Osteoblast (primary cell): ENCODE data around the gene TNFAIP8L2. TPM values are rescaled to one million over a fixed set of nuclear protein-coding genes. Genes with fewer than 3 reads are reported as not detected.
"Not testable (repeated sequence)": the region's sequence is repeated elsewhere in the genome, so short reads cannot be mapped to it uniquely, and the experiment has no call there.

Experiments used
- DNase-seq: peaks from one replicate; pipeline ENCODE4 v3.0.0; 2011; ENCODE audit warnings: low spot score, mixed read lengths; ENCODE audit not compliant: insufficient read length; ENCODE audit errors: missing footprints
- H2AFZ ChIP-seq: 2 replicates; pipeline ENCODE4 v1.6.0; 2011; ENCODE audit warnings: mild to moderate bottlenecking, low read length
- H3K27ac ChIP-seq: 2 replicates; pipeline ENCODE4 v1.5.1; 2011; ENCODE audit warnings: mild to moderate bottlenecking, low read depth, low read length, moderate library complexity
- H3K27me3 ChIP-seq: 2 replicates; pipeline ENCODE4 v1.6.0; 2012; ENCODE audit warnings: mild to moderate bottlenecking, control low read depth, inconsistent platforms, low read length, moderate library complexity; ENCODE audit not compliant: insufficient read depth
- H3K36me3 ChIP-seq: 2 replicates; pipeline ENCODE4 v1.5.1; 2011; ENCODE audit warnings: mild to moderate bottlenecking, low read length, control low read depth, moderate library complexity; ENCODE audit not compliant: insufficient read depth
- H3K4me1 ChIP-seq: 2 replicates; pipeline ENCODE4 v1.5.1; 2011; ENCODE audit warnings: mild to moderate bottlenecking, low read length, control low read depth, moderate library complexity; ENCODE audit not compliant: insufficient read depth
- H3K4me2 ChIP-seq: 2 replicates; pipeline ENCODE4 v1.6.0; 2011; ENCODE audit warnings: mild to moderate bottlenecking, low read length; ENCODE audit not compliant: insufficient read depth
- H3K4me3 ChIP-seq: fragments of 200-600 bp; sonication (generic); 3 replicates; pipeline ENCODE4 v1.5.1; 2012; ENCODE audit warnings: mild to moderate bottlenecking, low read length, inconsistent platforms; ENCODE audit not compliant: insufficient read depth
- H3K79me2 ChIP-seq: 2 replicates; pipeline ENCODE4 v1.6.0; 2012; ENCODE audit warnings: mild to moderate bottlenecking, low read length, control low read depth, inconsistent platforms; ENCODE audit not compliant: insufficient read depth
- H3K9me3 ChIP-seq: 2 replicates; pipeline ENCODE4 v1.5.1; 2011; ENCODE audit warnings: low read depth, low read length, control low read depth
- H4K20me1 ChIP-seq: 2 replicates; pipeline ENCODE4 v1.6.0; 2012; ENCODE audit warnings: mild to moderate bottlenecking, low read length, control low read depth; ENCODE audit not compliant: insufficient read depth
- total RNA-seq: library from RNA; depleted of rRNA; stranded (reverse); fragments of >200 nt; gene quantifications from 2 replicates; pipeline ENCODE4 v1.2.3, GENCODE V29; 2012
- TF ChIP-seq, protein P1 (sequence below): IDR thresholded peaks from 2 replicates; pipeline ENCODE4 v1.5.1; 2011; ENCODE audit warnings: mild to moderate bottlenecking, low read depth, low read length, moderate library complexity; ENCODE audit errors: extremely low read depth

Gene TNFAIP8L2
- total RNA-seq, 1 donor: not detected

DNA sequence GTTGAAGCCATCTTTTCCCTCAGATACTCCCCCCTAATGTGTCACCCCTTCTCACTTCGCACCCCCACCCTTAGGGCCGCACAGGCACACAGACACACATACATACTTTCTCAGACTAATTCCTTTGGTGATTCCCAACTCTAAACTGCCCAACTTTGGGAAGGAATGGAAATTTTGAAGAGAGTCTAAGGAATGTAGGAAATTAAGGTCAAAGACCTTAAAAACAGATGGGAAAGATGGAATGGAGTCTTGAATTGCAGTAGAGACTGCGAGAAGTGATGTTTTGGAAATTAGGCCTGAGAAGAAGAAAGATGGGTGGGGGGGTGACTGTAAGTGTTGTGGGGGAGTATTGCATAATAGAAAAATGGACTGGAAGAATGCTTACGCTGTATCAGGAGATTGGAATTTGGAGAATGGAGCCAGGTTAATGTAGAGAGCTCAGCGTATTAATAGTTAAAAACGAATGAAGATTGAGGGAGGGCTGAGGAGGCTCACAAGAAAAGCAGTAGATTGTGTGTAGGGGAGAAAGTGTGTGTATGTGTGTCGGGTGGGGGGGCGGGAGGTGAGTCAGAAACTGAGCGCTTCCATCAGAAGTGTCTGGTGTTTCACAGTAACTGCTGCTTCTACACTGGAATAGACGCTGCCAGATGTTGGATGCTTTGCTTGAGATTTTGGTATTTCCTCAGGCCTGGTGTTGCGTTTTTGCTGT lies 43.6 kb downstream of the TNFAIP8L2 start:
- DNase-seq: peak; percentile 91
- Histone ChIP-seq H3K79me2 (peaks cover 63% of the 10 kb centered on the region), H3K4me2 (peak overlapping the region; percentile 99), H3K9me3 (no peaks in the 10 kb centered on the region), H3K27ac (peak overlapping the region; percentile 96), H3K36me3 (peaks cover 20% of the 10 kb centered on the region), H3K4me1 (peaks cover 32% of the 10 kb centered on the region), H2AFZ (peak overlapping the region; percentile 29), H3K27me3 (no peaks in the 10 kb centered on the region), H3K4me3 (peak overlapping the region; percentile 99), H4K20me1 (peaks cover 43% of the 10 kb centered on the region)
- TF ChIP-seq, protein P1, sequence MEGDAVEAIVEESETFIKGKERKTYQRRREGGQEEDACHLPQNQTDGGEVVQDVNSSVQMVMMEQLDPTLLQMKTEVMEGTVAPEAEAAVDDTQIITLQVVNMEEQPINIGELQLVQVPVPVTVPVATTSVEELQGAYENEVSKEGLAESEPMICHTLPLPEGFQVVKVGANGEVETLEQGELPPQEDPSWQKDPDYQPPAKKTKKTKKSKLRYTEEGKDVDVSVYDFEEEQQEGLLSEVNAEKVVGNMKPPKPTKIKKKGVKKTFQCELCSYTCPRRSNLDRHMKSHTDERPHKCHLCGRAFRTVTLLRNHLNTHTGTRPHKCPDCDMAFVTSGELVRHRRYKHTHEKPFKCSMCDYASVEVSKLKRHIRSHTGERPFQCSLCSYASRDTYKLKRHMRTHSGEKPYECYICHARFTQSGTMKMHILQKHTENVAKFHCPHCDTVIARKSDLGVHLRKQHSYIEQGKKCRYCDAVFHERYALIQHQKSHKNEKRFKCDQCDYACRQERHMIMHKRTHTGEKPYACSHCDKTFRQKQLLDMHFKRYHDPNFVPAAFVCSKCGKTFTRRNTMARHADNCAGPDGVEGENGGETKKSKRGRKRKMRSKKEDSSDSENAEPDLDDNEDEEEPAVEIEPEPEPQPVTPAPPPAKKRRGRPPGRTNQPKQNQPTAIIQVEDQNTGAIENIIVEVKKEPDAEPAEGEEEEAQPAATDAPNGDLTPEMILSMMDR: no peak

DNA sequence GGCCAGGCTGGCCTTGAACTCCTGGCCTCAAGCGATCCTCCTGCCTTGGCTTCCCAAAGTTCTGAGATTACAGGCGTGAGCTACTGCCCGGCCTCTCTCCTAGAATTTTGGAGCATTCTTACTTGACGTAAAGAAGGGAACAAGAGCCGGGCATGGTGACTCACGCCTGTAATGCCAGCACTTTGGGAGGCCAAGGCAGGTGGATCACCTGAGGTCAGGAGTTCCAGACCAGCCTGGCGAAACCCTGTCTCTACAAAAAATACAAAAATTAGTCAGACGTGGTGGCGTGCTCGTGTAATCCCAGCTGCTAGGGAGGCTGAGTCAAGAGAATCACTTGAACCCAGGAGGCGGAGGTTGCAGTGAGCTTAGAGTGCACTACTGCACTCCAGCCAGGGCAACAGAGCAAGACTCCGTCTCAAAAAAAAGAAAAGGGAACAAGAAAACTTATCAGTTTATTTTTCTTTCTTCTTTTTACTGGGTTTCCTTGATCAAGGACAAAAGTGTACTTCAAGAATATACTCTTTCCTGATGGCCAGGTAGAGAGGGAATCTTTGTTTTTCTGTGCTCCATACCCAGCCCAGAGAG lies 49.0 kb downstream of the TNFAIP8L2 start:
- not testable (repeated sequence) for H3K4me2 ChIP-seq, H3K27me3 ChIP-seq, H3K4me3 ChIP-seq, H3K9me3 ChIP-seq, H3K27ac ChIP-seq, H2AFZ ChIP-seq, DNase-seq
- Histone ChIP-seq H3K36me3 (peaks cover 47% of the 10 kb centered on the region), H3K4me1 (peaks cover 12% of the 10 kb centered on the region), H4K20me1 (peaks cover 68% of the 10 kb centered on the region), H3K79me2 (peaks cover 96% of the 10 kb centered on the region)

Other genes with a start within 250 kb of the TNFAIP8L2 start
- 38.0 and 42.3 TPM in 2 replicates for gene SETDB1, start 230.3 kb upstream of the TNFAIP8L2 start, total RNA-seq
- gene CERS2, start 181.8 kb upstream of the TNFAIP8L2 start, total RNA-seq: 159 and 164 TPM in 2 replicates
- under 0.01 TPM in 2 replicates for gene ANXA9, start 174.4 kb upstream of the TNFAIP8L2 start, total RNA-seq
- 17.1 and 18.1 TPM in 2 replicates for gene MINDY1, start 149.7 kb upstream of the TNFAIP8L2 start, total RNA-seq
- 8.3 and 11.6 TPM in 2 replicates for gene PRUNE1, start 148.2 kb upstream of the TNFAIP8L2 start, total RNA-seq
- gene BNIPL, start 120.1 kb upstream of the TNFAIP8L2 start, total RNA-seq: under 0.01 and 1.2 TPM in 2 replicates
- gene C1orf56, start 108.9 kb upstream of the TNFAIP8L2 start, total RNA-seq: 4.4 and 5.4 TPM in 2 replicates
- 44.8 and 49.6 TPM in 2 replicates for gene CDC42SE1, start 97.0 kb upstream of the TNFAIP8L2 start, total RNA-seq
- 1.4 and 1.8 TPM in 2 replicates for gene MLLT11, start 96.3 kb upstream of the TNFAIP8L2 start, total RNA-seq
- gene GABPB2, start 85.9 kb upstream of the TNFAIP8L2 start, total RNA-seq: 15.6 and 16.3 TPM in 2 replicates
- 1.5 and 2.2 TPM in 2 replicates for gene SEMA6C, start 10.0 kb upstream of the TNFAIP8L2 start, total RNA-seq
- gene LYSMD1, start 9.3 kb downstream of the TNFAIP8L2 start, total RNA-seq: 10.6 and 12.7 TPM in 2 replicates
- 25.3 and 26.8 TPM in 2 replicates for gene SCNM1, start 9.5 kb downstream of the TNFAIP8L2 start, total RNA-seq
- gene TMOD4, start 19.3 kb downstream of the TNFAIP8L2 start, total RNA-seq: 0.36 TPM in 1 of 2 replicates, not detected in the other
- 34.7 and 35.1 TPM in 2 replicates for gene VPS72, start 33.5 kb downstream of the TNFAIP8L2 start, total RNA-seq
- 64.5 and 67.7 TPM in 2 replicates for gene PIP5K1A, start 41.9 kb downstream of the TNFAIP8L2 start, total RNA-seq
- 140 and 150 TPM in 2 replicates for gene PSMD4, start 98.1 kb downstream of the TNFAIP8L2 start, total RNA-seq
- 15.9 and 16.5 TPM in 2 replicates for gene ZNF687, start 125.7 kb downstream of the TNFAIP8L2 start, total RNA-seq
- 43.3 and 43.8 TPM in 2 replicates for gene PI4KB, start 170.8 kb downstream of the TNFAIP8L2 start, total RNA-seq
- 22.4 and 24.2 TPM in 2 replicates for gene RFX5, start 190.6 kb downstream of the TNFAIP8L2 start, total RNA-seq
- 28.3 and 42.0 TPM in 2 replicates for gene SELENBP1, start 216.1 kb downstream of the TNFAIP8L2 start, total RNA-seq
- gene PSMB4, start 242.9 kb downstream of the TNFAIP8L2 start, total RNA-seq: 362 and 375 TPM in 2 replicates